ENCODE results near the gene MIGA2.

DNA sequence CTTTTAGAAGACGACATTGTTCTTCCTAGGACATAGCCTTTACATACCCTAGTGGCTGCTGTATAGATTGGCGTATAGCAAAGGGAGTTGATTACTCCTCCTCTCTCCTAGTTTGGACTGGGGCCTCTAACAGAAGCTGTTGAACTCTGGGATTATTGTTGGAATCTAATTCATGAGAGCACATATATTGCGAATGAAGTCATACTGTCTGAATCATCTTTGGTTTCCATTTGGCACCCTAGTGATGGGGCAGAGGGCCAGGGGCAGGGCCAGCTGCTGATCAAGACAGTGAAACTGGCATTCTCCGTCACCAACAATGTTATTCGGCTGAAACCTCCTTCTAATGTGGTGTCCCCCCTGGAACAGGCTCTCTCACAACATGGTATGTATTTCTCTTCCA lies 48.6 kb upstream of the MIGA2 start:
- no peak for TF ChIP-seq POLR2A (IDR thresholded peaks at IDR 0.05)
- TF ChIP-seq, protein P1, sequence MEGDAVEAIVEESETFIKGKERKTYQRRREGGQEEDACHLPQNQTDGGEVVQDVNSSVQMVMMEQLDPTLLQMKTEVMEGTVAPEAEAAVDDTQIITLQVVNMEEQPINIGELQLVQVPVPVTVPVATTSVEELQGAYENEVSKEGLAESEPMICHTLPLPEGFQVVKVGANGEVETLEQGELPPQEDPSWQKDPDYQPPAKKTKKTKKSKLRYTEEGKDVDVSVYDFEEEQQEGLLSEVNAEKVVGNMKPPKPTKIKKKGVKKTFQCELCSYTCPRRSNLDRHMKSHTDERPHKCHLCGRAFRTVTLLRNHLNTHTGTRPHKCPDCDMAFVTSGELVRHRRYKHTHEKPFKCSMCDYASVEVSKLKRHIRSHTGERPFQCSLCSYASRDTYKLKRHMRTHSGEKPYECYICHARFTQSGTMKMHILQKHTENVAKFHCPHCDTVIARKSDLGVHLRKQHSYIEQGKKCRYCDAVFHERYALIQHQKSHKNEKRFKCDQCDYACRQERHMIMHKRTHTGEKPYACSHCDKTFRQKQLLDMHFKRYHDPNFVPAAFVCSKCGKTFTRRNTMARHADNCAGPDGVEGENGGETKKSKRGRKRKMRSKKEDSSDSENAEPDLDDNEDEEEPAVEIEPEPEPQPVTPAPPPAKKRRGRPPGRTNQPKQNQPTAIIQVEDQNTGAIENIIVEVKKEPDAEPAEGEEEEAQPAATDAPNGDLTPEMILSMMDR (IDR thresholded peaks at IDR 0.05), result no peak
